HUES64 (cell line): ENCODE measurements around the gene DDX51. TPM values are rescaled to one million over a fixed set of nuclear protein-coding genes. Genes with fewer than 3 reads are reported as not detected.

Source experiments
- H3K27ac ChIP-seq: 2 replicates; pipeline ENCODE4 v1.7.0; 2013; ENCODE audit warnings: low read depth, low read length, inconsistent platforms
- H3K27me3 ChIP-seq: 2 replicates; pipeline ENCODE4 v1.6.1; 2013; ENCODE audit warnings: mild to moderate bottlenecking, low read length; ENCODE audit not compliant: insufficient read depth
- H3K36me3 ChIP-seq: 2 replicates; pipeline ENCODE4 v1.6.1; 2013; ENCODE audit warnings: mild to moderate bottlenecking, low read length; ENCODE audit not compliant: insufficient read depth
- H3K4me1 ChIP-seq: 2 replicates; pipeline ENCODE4 v1.6.1; 2013; ENCODE audit warnings: mild to moderate bottlenecking, low read length, moderate library complexity; ENCODE audit not compliant: insufficient read depth
- H3K4me3 ChIP-seq: 2 replicates; pipeline ENCODE4 v1.5.1; 2013; ENCODE audit warnings: mild to moderate bottlenecking, low read length, moderate library complexity
- H3K9ac ChIP-seq: 2 replicates; pipeline ENCODE4 v1.6.1; 2013; ENCODE audit warnings: mild to moderate bottlenecking, low read depth, low read length
- H3K9me3 ChIP-seq: 2 replicates; pipeline ENCODE4 v1.6.1; 2013; ENCODE audit warnings: low read depth, low read length; ENCODE audit not compliant: insufficient read depth
- WGBS: fragments of 150-250, 120-280 bp; methylation state at CpG from one replicate; pipeline ENCODE4 v1.1.7; 2013; ENCODE audit warnings: missing lambda C conversion rate; 5-methylcytosine and 5-hydroxymethylcytosine counted together
- polyA plus RNA-seq, 2 experiments: library from polyadenylated mRNA; stranded (reverse); fragments of 50-300 nt; gene quantifications; one replicate each; pipeline ENCODE4 v1.2.3, GENCODE V29; 2013

Gene DDX51
- polyA plus RNA-seq (2013, experiment 1 of 2): 11.2 TPM
- 9.3 TPM for polyA plus RNA-seq (2013, experiment 2 of 2)

DNA sequence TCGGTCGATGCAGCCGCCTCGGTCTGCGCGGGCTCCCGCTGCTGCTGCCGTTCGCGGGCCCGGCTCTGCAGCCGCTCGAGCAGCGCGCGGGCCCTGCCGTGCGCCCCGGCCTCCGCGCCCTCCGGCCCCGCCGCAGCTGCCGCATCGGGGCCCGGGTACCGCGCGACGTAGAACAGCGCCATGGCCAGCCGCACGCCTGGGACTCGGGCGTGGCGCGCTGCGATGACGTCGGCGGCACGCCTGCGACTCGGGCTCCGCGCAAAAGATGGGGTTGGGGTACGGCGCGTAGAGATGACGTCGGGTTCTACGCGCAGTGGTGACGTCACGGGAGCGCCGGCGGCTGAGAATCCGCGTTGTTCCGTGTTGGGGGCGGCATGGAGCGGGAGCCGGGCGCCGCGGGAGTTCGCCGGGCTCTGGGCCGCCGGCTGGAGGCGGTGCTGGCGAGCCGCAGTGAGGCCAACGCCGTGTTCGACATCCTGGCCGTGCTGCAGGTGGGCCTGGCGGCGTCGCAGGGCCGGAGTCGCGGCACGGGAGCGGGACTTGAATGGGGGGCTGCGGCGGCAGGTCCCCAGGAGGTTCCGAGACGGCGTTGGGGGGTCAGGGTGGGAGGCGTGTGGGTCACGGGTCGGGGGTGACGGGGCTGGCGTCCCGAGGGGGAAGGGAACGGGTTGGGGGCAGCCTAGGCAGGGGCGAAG lies at the start of gene DDX51, which contains the start of gene NOC4L:
TSS of gene DDX51 (minus strand) at position 205 of the 695 bp plus-strand sequence. CDS start at position 182, 23 bp downstream.
TSS of gene NOC4L (plus strand) at position 343 of the 695 bp plus-strand sequence. CDS start at position 375, 32 bp downstream.
- H3K27me3 ChIP-seq: no peaks in the 10 kb centered on the region
- H3K9me3 ChIP-seq: no peaks in the 10 kb centered on the region
- peak within 1 kb of the TSS; percentile 74; the same call in 1 of the 2 replicates for H3K27ac ChIP-seq
- H3K36me3 ChIP-seq: peaks cover 54% of the 10 kb centered on the region
- WGBS: under 1% methylated on average over 100 of the region's 100 CpGs
- H3K9ac ChIP-seq: peak within 1 kb of the TSS; percentile 90
- no peaks in the 10 kb centered on the region for H3K4me1 ChIP-seq
- peak within 1 kb of the TSS; percentile 94 for H3K4me3 ChIP-seq

DNA sequence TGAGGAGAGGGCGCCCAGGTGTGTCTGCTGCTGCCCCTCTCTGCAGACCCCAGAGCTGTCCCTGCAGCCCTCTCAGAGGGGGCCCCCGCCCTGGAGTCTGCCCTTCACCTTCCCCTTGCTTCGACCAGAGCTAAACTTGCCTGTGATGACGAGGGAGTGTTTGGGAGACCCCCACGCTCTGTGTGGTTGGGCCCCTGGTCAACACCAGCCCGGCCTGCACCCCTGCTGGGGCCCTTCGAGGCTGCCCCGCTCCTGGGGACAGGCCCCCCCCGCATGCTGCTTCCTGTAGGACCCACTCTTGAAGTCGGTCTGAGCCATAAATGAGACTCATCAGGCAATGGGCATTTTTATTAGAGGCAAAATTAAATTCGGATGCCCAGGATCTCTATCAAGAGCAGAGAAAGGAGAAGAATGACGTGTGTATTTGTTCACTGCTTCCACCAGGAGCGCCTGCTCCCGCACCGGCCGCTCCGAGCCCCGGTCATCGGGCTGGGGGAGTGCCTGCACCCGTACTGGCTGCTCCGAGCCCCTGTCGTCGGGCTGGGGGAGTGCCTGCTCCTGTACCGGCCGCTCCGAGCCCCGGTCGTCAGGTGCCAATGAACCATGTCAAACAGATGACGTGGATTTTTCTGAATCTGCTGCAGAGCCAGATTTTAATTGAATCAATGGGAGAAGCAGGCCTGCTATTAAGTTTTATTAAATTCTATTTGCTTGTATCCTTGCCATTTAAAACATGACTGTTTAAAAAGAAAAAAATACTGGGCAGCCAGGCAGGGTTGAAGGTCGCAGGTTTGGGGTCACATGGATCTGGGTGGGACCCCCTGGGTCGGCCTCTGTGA lies 47.8 kb upstream of the DDX51 start:
- Histone ChIP-seq H3K9me3 (peaks cover 34% of the 10 kb centered on the region), H3K9ac (no peak overlapping the region), H3K27me3 (peaks cover 64% of the 10 kb centered on the region), H3K4me3 (no peak overlapping the region), H3K4me1 (no peaks in the 10 kb centered on the region), H3K27ac (no peak overlapping the region), H3K36me3 (no peaks in the 10 kb centered on the region)
- WGBS: 77% methylated on average over 31 of the region's 31 CpGs

DNA sequence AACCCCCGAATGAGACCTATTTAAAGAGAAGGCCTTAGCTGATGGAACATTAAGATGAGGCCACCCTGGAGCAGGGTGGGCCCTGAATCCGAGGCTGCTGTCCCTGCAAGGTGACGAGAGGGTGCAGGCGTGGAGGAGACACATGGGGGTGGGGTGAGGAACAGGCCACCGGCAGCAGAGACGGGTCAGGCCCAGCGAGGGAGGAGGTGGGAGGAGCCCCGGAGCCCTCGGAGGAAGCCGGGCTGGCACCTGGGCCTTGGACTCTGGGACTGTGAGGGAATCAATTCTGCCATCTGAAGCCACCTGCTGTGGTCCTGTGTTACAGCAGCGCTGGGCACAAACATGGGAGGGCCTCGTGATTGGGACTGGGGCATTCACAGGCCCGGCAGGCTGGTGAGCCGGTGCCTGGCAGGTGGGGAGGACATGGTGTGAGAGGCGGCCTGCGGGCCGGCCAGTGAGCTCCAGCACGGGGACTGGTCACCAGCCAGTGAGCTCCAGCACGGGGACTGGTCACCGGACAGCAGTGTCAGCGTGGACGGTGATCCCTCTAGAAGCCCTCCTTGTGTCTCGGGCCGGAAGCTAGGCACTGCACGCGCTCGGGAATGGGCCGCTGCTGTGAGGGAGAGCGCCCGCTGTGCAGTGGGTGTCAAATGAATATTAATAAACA lies 46.8 kb upstream of the DDX51 start:
- no peaks in the 10 kb centered on the region for H3K4me1 ChIP-seq
- H3K27ac ChIP-seq: no peak overlapping the region
- H3K27me3 ChIP-seq: peaks cover 69% of the 10 kb centered on the region
- no peak overlapping the region for H3K4me3 ChIP-seq
- no peaks in the 10 kb centered on the region for H3K36me3 ChIP-seq
- H3K9ac ChIP-seq: no peak overlapping the region
- WGBS: 87% methylated on average over 30 of the region's 30 CpGs
- peaks cover 30% of the 10 kb centered on the region for H3K9me3 ChIP-seq

- 60% methylated on average over 59 of the region's 59 CpGs for WGBS
- Histone ChIP-seq H3K27ac (no peak overlapping the region), H3K9ac (no peak overlapping the region), H3K9me3 (peaks cover 26% of the 10 kb centered on the region), H3K4me3 (peak overlapping the region; percentile 50), H3K4me1 (no peaks in the 10 kb centered on the region), H3K27me3 (peaks cover 75% of the 10 kb centered on the region), H3K36me3 (no peaks in the 10 kb centered on the region)
Measured at GRCh38 chr12:132190012-132190755, 46.1 kb upstream of the DDX51 start.

DNA sequence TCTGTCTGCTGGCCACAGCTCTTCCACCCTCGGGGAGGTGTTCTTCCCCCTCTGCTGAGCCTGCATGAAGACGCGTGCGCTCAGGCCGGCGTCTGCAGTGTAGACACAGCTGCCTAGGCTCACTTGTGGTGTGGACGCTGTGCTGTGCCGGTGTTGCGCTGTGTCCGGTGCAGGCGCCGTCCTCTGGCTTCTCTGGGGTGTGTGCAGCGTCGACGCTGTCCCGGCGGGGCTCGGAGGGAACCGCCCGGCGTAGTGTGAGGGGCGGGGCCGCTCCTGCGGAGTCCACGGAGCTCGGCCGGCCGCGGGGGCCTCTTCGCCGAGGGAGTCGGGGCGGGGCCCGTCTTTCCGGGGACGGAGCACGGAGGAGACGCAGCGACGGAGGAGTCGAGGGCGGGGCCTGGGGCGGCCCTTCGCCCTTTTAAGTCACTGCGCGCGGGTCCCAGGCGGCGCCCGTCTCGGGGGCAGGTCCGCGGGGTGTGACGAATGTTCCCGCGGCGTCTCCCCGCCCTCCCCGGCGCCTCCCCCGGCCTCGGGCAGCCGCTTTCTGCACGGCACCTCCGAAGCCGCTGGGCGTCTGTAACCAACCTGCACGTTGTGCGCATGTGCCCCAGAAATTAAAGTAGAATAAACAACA lies 45.4 kb upstream of the DDX51 start:
- H3K27me3 ChIP-seq: peaks cover 81% of the 10 kb centered on the region
- no peaks in the 10 kb centered on the region for H3K4me1 ChIP-seq
- no peak overlapping the region for H3K9ac ChIP-seq
- WGBS: 26% methylated on average over 69 of the region's 69 CpGs
- peak overlapping the region; percentile 50 for H3K4me3 ChIP-seq
- H3K27ac ChIP-seq: no peak overlapping the region
- H3K36me3 ChIP-seq: no peaks in the 10 kb centered on the region
- H3K9me3 ChIP-seq: peaks cover 19% of the 10 kb centered on the region

DNA sequence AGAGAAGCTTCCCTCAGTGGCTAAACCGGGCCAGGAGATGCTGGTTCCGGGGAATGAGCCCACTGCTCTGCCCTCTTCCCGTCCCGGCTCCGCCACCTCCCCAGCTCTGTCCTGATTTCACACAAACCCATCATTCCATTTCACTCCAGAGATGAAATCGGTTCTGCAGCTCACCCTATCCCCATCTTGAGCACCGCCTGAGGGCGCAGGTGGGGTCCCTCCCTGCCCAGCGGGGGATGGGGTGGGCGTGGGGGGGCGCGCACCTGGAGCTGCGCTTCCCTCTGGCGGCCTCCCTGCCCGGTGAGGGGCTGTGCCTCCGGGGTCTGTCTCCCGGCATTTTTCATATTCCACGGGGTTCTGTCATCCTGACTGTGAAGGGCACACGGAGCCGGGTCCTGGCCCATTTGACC lies 44.8 kb upstream of the DDX51 start:
- Histone ChIP-seq H3K9ac (no peak overlapping the region), H3K4me1 (no peaks in the 10 kb centered on the region), H3K27me3 (peaks cover 78% of the 10 kb centered on the region), H3K4me3 (peak overlapping the region; percentile 50), H3K27ac (no peak overlapping the region), H3K9me3 (peaks cover 15% of the 10 kb centered on the region), H3K36me3 (no peaks in the 10 kb centered on the region)
- WGBS: 53% methylated on average over 20 of the region's 20 CpGs

DNA sequence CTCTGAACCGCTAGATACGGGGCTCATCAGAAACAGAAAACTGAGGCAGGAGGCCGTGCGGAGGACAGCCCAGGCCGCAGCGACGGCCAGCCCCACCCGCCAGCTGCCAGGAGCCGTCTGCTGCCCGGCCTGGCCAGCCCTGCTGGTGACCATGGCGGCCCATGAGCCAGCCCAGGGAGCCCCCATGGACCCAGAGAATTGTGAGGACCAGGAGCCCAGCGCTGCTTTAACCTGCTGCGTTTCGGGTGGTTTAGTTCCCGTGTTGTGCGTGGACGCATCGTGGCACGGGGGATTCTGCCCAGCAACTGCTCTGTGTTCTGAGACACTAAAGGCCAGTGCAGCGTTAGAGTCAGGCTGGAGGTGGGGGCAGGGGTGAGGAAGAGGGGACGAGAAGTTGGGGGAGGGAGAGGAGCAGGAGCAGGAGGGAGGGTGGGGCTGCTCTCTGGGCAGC lies 44.4 kb upstream of the DDX51 start:
- H3K4me1 ChIP-seq: no peaks in the 10 kb centered on the region
- no peak overlapping the region for H3K9ac ChIP-seq
- peaks cover 80% of the 10 kb centered on the region for H3K27me3 ChIP-seq
- no peak overlapping the region for H3K27ac ChIP-seq
- 82% methylated on average over 21 of the region's 21 CpGs for WGBS
- no peaks in the 10 kb centered on the region for H3K36me3 ChIP-seq
- H3K4me3 ChIP-seq: no peak overlapping the region
- peaks cover 11% of the 10 kb centered on the region; the same call in 1 of the 2 replicates for H3K9me3 ChIP-seq

DNA sequence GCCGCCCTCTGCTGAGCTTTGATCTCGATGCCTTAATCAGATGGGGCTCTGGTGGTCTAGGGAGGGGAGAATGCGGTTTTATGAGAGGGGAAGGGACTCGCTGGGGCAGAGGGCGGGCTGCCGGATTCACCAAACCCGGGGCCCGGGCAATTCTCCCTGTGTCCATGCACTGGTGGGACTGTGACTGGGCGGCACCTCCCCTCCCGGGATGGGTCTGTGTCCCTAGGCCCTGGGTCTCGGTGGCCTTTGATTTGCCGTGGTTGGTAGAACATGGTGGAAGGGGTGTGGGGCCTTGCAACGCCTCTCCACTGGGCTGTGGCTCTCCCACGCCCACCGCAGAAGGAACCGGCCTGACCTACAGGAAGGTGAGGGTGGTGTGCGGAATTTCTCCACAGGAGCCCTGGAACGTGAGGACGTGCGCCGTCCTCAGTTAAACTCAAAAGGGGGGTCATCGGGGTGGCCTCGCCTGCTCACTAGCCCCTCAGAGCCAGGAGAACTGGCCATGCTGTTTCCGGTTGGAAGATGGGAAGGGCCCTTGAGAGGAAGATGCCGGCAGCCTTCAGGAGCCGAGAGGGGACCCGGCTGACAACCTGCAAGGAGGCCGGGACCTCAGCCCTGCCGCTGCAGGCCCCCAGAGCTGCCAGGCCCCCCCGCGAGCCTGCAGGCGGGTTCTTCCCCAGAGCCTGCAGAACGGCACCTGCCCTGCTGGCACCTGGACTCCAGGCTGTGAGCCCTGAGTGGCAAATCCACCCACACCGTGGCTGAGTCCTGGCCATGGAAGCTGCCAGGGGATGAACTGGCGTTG lies 43.7 kb upstream of the DDX51 start:
- 87% methylated on average over 35 of the region's 35 CpGs for WGBS
- Histone ChIP-seq H3K27ac (no peak overlapping the region), H3K4me3 (no peak overlapping the region), H3K36me3 (no peaks in the 10 kb centered on the region), H3K27me3 (peaks cover 87% of the 10 kb centered on the region), H3K9ac (no peak overlapping the region), H3K4me1 (no peaks in the 10 kb centered on the region), H3K9me3 (0 out of 2 replicates have a peak, but pooled peaks cover 6% of the 10 kb centered on the region)

DNA sequence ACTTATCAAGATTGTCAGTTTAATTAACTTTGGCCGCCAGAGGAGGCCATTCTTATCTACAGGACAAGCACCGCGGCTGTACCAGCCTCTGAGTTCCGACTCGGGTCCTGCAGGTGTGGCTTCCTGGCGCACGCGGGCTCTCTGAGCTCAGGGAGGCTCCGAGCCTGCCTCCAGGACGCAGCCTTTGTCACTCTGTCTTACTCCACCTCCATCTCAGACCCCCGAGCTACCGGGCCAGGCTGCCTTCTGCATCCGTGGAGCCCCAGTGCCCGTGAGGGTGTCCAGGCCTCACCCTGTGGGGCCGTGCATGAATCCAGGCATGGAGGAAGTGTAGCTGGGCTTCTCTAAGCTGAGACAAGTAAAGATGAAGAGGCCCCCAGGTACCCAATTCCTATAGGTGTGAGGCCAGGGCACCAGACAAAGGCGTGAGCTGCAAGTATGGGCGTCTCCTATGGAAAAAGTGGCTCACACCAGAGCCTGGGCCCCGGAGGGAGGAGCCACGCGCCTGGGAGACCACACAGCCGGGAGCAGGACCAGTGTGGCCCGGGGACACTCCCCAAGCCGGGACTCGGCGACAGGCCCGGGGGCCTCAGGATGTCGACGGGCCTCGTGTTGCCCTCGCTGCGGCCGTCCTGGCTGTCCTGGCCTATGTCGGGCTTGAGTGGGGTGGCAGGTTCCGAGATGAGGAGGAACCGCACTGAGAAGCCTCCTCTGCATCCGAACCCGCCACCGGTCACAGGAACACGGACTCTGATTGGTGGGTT lies 42.9 kb upstream of the DDX51 start:
- Histone ChIP-seq H3K9ac (no peak overlapping the region), H3K27me3 (peaks cover 84% of the 10 kb centered on the region), H3K4me3 (no peak overlapping the region), H3K4me1 (no peaks in the 10 kb centered on the region), H3K36me3 (no peaks in the 10 kb centered on the region), H3K9me3 (0 out of 2 replicates have a peak, but pooled peaks cover 10% of the 10 kb centered on the region), H3K27ac (no peak overlapping the region)
- WGBS: 88% methylated on average over 39 of the region's 39 CpGs
